Suppressor macrophage (primary cell): ENCODE results near the gene RAMACL.
"Not testable (repeated sequence)": the region's sequence is repeated elsewhere in the genome, so short reads cannot be mapped to it uniquely, and the experiment has no call there.

Source experiments
- DNase-seq, 4 experiments: peaks; one replicate each; pipeline ENCODE4 v3.0.0-alpha.2; 2020 to 2022

Gene RAMACL

DNA sequence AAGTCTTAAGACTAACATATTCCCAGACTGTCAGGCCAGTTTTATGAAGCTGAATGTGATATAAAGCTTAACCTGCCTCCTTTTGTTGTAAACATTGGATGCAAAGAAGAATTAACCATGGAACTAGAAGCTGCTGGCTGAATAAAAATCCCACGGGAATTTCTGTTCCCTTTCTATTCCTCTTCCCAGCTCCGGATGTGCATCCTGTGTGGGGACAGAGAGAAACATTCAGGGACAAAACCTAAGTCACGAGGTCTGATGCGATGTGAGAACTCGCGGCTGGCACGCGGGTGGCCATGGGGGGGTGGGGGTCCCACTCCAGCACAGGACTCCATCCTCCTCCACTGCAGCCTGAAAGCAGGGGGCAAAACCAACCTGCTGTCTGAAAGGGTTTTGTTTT is 32.2 kb downstream of the RAMACL start:
- DNase-seq: no peak

DNA sequence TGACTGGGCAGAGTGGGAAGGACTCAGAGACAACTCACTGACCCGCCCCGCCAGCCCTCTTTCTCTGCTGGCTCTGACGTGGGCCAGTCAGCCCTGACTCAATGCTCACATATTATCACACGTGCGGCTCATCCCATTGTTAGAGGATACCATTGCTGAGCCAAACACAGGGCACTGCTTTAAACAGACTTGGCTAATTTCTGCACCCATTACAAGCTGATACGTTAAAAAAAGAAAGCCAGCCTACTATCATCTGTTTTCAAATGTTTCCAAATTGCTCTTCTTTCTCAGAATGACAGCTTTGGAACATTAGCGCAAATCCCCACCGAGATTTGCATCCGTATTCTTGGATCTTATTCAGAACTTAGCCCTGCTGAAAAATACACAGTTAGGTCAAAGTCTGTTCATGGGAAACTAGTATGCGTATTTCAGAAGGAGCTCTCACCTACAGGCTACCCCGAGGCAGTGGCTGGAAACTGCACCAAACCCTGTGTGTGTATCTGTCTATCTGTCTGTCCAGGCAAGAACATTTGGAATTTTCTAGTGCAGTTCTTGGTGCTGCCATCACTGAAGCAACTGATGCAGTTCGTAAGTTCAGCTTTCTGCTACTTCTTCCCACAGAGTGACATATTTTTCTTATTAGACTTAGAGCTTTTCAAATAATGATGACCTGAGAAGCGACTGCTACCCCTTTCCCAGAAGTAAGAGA is 32.8 kb downstream of the RAMACL start:
- DNase-seq: peak; percentile 26 to 56 (median 38)

GRCh38 chr6:166552600-166552999 is 33.9 kb downstream of the RAMACL start:
- no peak for DNase-seq

DNA sequence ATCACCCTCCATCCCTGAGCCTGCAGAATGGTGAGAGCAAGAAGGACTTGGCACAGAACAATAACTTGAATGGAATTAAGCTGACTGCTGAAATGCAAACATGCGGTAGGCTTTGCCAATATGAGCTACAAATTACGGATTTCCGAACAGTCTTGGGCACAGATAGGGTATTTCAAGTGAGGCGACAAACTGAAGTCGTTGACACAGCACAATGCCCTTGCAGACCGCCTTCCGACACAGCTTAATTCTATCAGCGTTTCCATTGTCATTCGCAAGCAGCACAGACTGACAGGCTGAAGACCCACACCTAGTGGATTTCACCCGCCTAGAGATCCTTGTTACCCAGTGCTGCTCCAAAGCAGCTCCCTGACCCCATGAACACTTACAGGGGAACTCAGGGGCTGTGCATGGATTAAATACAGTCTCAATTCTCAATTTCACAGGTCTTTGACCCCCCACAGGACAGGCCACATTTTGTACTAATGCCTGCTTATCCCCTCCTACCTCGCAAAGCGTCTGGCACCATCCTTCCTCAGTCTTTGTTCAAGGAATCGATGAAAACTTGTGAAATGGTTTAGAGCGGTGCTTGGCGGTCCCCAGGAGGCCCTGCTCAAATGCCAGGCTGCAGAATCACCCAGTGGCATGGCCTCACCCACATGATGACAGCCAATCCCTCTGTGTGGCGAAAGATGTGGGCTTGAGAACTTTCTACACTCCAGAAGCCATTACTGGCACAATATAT is 34.6 kb downstream of the RAMACL start:
- no peak for DNase-seq

DNA sequence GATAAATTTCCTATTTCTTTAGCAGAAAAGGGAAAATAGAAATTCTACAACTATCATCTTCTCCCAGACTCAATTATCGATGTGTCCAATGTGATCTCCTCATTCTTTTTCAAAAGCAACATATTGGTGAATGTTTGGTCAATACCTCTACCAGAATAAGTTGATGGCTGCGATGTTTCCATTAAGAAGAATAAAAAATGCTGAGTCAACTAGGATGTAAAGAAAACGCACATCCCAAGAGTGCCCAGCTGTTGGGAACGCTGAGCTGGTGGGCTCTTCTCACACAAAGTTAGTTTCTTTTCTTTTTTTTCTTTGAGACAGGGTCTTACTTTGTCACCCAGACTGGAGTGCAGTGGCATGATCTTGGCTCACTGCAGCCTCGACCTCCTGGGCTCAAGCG is 39.8 kb downstream of the RAMACL start:
- DNase-seq: no peak

GRCh38 chr6:166545156-166546034 is 41.1 kb downstream of the RAMACL start:
- no peak for DNase-seq

DNA sequence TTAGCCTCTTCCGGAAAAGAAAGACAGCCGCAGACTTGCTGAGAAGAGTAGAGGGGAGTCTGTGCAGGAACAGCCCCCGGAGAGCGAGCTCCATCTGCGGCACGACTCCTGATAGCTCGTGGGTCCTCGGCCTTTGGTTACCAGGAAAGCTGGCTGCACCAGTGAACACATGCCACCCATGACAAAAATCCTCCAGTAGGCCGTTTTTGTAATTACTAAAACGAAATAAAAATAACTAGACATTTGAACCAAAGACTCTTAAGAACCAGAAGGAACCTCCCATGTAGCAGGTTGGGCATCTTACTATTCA is 42.2 kb downstream of the RAMACL start:
- DNase-seq: no peak

- no peak for DNase-seq
These were observed 42.7 kb downstream of the RAMACL start for GRCh38 chr6:166543603-166544295.

- DNase-seq: no peak
These were observed 43.9 kb downstream of the RAMACL start for GRCh38 chr6:166542580-166542912.

- no peak for DNase-seq
These were observed 44.5 kb downstream of the RAMACL start for GRCh38 chr6:166541876-166542579.

DNA sequence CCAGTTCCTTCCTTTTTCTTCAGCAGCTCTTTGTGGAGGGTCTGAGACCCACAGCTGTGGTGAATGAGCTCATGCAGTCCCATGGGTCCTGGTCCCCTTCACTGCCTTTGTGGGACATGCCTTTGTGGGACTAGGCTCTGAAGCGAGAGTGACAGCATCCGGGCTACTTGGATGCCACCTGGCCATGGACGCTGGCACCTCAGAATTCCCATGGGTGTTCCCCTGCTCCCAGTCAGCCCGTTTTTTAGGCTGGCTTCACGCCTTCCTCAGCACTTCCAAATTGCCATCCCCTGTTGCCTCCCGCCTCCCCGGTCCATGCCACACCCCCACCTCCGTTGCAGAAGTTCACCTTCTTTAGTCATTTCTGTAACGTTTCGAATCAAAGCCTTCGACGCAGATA is 45.1 kb downstream of the RAMACL start:
- DNase-seq: no peak

DNA sequence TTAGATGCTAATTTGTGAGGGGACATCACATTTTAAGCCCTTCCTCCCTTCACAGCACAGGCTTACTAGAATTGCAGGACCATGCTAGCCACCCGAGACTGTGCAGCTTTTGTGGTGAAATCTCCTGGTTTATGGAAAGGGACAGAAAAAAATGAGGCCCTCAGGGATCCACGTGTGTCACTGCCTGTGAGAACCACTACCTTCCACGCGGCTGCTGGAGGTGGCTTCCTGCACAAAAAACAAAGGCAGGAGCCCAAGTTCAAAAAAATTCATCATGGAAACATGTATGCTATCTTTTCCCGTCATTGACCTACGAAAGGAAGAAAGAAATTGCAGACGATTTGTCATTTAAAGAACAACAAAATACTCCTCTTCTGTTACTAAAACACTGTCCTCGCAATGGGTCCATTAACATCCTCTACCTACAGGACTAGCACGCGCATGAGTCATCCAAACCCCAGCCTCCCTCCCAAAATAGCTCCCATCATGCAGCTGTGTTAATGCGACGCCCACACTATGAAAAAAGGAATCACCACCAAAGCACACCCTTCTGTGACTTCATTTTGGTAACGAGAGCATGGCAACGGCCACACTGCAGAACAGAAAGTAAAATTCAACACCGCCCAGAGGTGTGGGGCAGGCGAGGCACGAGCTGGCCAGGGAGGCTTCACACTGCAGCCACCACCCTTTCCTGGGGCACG is 45.7 kb downstream of the RAMACL start:
- peak; percentile 58 to 80 (median 74) for DNase-seq

- no peak for DNase-seq
These were observed 46.9 kb downstream of the RAMACL start for GRCh38 chr6:166539543-166539942.

DNA sequence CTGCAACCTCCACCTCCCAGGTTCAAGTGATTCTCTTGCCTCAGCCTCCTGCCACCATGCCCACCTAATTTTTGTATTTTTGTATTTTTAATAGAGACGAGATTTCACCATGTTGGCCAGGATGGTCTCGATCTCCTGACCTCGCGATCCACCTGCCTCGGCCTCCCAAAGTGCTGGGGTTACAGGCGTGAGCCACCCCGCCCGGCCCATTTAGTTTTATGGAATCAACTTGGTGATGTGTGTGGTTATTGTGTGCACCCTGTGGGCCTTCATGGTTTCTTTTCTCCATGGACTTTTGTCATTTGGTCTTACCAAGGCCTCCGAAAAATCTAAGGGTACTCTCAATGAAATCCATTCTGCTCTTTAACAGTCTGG is 47.5 kb downstream of the RAMACL start:
- DNase-seq: not testable (repeated sequence)

GRCh38 chr6:166538297-166539010 is 48.0 kb downstream of the RAMACL start:
- DNase-seq: no peak

- no peak for DNase-seq
These were observed 51.6 kb downstream of the RAMACL start for GRCh38 chr6:166534658-166535406.

DNA sequence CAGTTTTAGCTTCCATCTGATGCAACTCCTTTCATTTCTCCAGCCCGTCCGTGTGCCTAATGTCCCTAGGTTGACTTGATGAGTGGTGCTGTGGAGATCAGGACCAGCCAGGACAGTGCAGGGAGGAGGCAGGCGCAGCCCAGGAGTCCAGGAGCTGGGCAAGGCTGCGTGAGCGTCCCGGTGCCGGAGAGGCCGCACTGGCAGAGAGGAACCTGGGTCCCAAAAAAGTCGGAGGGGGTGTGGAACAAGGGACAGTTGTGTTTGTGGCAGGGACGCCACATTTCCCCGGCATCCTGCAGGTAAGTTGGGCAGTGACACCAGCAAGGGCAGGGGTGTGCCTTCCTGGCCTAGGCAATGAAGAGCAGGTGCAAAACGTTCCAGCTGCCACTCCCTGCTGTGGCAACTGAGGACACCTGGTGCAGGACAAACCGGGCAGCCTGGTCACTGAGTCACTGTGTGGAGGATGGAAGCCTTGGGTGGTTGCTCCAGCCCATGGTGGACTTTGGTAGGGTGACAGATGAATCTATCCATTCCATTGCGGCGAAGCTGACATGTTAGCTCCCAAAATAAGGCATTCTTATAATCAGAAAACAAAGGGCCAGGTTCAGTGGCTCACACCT is 53.2 kb downstream of the RAMACL start:
- no peak for DNase-seq
